NB4 (cell line): ENCODE results near the gene RIPOR3.

ENCODE experiments used
- CTCF ChIP-seq: IDR thresholded peaks from one replicate; pipeline ENCODE4 v1.5.1; 2012; ENCODE audit warnings: low read depth, low read length
- POLR2A ChIP-seq: IDR thresholded peaks from 2 replicates; pipeline ENCODE4 v1.6.1; 2011; ENCODE audit warnings: mild to moderate bottlenecking; ENCODE audit not compliant: insufficient read length; ENCODE audit errors: extremely low read depth

DNA sequence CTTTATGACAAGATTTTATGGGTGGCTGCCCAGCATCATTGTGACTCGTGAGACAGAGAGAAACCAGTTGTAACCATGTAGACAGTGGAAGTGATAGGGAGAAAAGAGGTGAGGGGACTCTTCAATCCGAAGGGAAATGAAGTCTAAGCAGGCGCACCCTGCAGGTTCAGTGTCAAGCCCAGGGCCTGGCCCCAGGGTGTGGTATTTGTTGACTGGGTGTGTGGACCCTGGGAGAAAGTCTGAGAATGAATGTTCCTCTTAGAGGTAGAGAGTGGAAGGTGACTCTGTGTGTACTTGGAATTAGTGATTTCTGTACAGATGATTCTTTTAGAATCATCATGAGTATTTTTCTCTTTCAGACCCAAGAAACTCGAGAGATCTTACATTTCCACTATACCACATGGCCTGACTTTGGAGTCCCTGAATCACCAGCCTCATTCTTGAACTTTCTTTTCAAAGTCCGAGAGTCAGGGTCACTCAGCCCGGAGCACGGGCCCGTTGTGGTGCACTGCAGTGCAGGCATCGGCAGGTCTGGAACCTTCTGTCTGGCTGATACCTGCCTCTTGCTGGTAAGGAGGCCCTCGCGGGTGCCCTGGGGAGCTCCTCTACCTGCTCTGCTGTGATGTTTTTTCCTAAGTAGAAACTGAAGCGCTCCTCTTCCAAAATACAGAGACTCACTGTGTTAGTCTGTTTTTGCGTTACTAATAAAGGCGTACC is 113.1 kb downstream of the RIPOR3 start:
- TF ChIP-seq CTCF = no peak
- TF ChIP-seq POLR2A = no peak
